ENCODE data around the gene RNASE8. TPM values are rescaled to one million over a fixed set of nuclear protein-coding genes. Genes with fewer than 3 reads are reported as not detected.

Gene RNASE8
- total RNA-seq, 3 donors from 2014 or later (not counting 1 experiment from before 2014, with no cell fraction given) = not detected

- ATAC-seq (peak; percentile 74 to 89 (median 87)), DNase-seq (peak; percentile 72 to 92)
- TF ChIP-seq CTCF (IDR thresholded peaks at IDR 0.05) = peak; percentile 88
- Histone ChIP-seq H3K9me3 (ENCODE audit: control insufficient read depth, insufficient read depth, low read length) (no peaks in the 10 kb centered on the region), H3K27ac (ENCODE audit: low read length) (no peak overlapping the region), H3K27me3 (ENCODE audit: control insufficient read depth, insufficient read depth, low read length) (peaks cover 4% of the 10 kb centered on the region), H3K36me3 (ENCODE audit: control insufficient read depth, insufficient read depth, low read length) (no peaks in the 10 kb centered on the region), H3K4me1 (ENCODE audit: control insufficient read depth, insufficient read depth, low read length) (no peaks in the 10 kb centered on the region), H3K4me3 (ENCODE audit: low read length) (no peak overlapping the region)
- Mint-ChIP-seq H3K27me3 (ENCODE audit: low read depth in 2 of 2) (peaks cover 14 to 18% of the 10 kb centered on the region in 2 donors), H3K27ac (no peak overlapping the region), H3K36me3 (no peaks in the 10 kb centered on the region), H3K4me3 (no peak overlapping the region), H3K4me1 (no peaks in the 10 kb centered on the region), H3K9me3 (no peaks in the 10 kb centered on the region)
- WGBS (ENCODE audit: insufficient coverage) = 0% methylated on average over 4 of the region's 4 CpGs
- intact Hi-C loops (cut with micrococcal nuclease) = loop anchor here (1.0 kb wide), 3 partner anchors 26 to 90 kb away; no protein-coding TSS in a partner anchor
Measured at GRCh38 chr14:21014761-21015190, 42.8 kb upstream of the RNASE8 start.

GRCh38 chr14:21015312-21015711 is 42.3 kb upstream of the RNASE8 start:
- DNase-seq = no peak
- Mint-ChIP-seq H3K4me3 (no peak overlapping the region), H3K9me3 (no peaks in the 10 kb centered on the region), H3K27me3 (ENCODE audit: low read depth in 2 of 2) (peaks cover 14 to 18% of the 10 kb centered on the region in 2 donors), H3K27ac (no peak overlapping the region), H3K36me3 (no peaks in the 10 kb centered on the region), H3K4me1 (no peaks in the 10 kb centered on the region)
- H3K4me3 ChIP-seq (ENCODE audit: low read length) = no peak overlapping the region
- no peak overlapping the region for H3K27ac ChIP-seq (ENCODE audit: low read length)
- no peak for ATAC-seq
- H3K36me3 ChIP-seq (ENCODE audit: control insufficient read depth, insufficient read depth, low read length) = no peaks in the 10 kb centered on the region
- H3K9me3 ChIP-seq (ENCODE audit: control insufficient read depth, insufficient read depth, low read length) = no peaks in the 10 kb centered on the region
- H3K4me1 ChIP-seq (ENCODE audit: control insufficient read depth, insufficient read depth, low read length) = no peaks in the 10 kb centered on the region
- peaks cover 4% of the 10 kb centered on the region for H3K27me3 ChIP-seq (ENCODE audit: control insufficient read depth, insufficient read depth, low read length)
- TF ChIP-seq CTCF (IDR thresholded peaks at IDR 0.05) = no peak
- intact Hi-C loops (cut with micrococcal nuclease) = no loop called here
- whole genome bisulfite sequencing (ENCODE audit: insufficient coverage) = 94% methylated on average over 6 of the region's 6 CpGs

GRCh38 chr14:21016413-21017190 is 41.0 kb upstream of the RNASE8 start:
- ATAC-seq (no peak), DNase-seq (no peak)
- Histone ChIP-seq H3K4me3 (ENCODE audit: low read length) (no peak overlapping the region), H3K27ac (ENCODE audit: low read length) (no peak overlapping the region), H3K27me3 (ENCODE audit: control insufficient read depth, insufficient read depth, low read length) (peaks cover 4% of the 10 kb centered on the region), H3K36me3 (ENCODE audit: control insufficient read depth, insufficient read depth, low read length) (no peaks in the 10 kb centered on the region), H3K9me3 (ENCODE audit: control insufficient read depth, insufficient read depth, low read length) (no peaks in the 10 kb centered on the region), H3K4me1 (ENCODE audit: control insufficient read depth, insufficient read depth, low read length) (no peaks in the 10 kb centered on the region)
- WGBS (ENCODE audit: insufficient coverage) = 54% methylated on average over 8 of the region's 9 CpGs
- no peaks in the 10 kb centered on the region for H3K36me3 Mint-ChIP-seq
- TF ChIP-seq CTCF (IDR thresholded peaks at IDR 0.05) = no peak
- peaks cover 14 to 15% of the 10 kb centered on the region in 2 donors for H3K27me3 Mint-ChIP-seq (ENCODE audit: low read depth in 2 of 2)
- H3K4me3 Mint-ChIP-seq = no peak overlapping the region
- H3K27ac Mint-ChIP-seq = no peak overlapping the region
- intact Hi-C loops (cut with micrococcal nuclease) = no loop called here
- H3K4me1 Mint-ChIP-seq = no peaks in the 10 kb centered on the region
- H3K9me3 Mint-ChIP-seq = no peaks in the 10 kb centered on the region

Data from natural killer cell (primary cell).